HG02840 (cell line): Measurements from ENCODE around the gene ANKRD17.
A peak's percentile ranks its signal among the peaks of the same experiment; 100 is the strongest.
"Not testable (repeated sequence)": the region's sequence is repeated elsewhere in the genome, so short reads cannot be mapped to it uniquely, and the experiment has no call there.

Experiments
- ATAC-seq: cut with Tn5 transposase; IDR thresholded peaks from one replicate; pipeline ENCODE4 v1.9.1; 2021; ENCODE audit warnings: mild to moderate bottlenecking, moderate library complexity, moderate number of reproducible peaks; ENCODE audit not compliant: unreplicated experiment, low FRiP score

Gene ANKRD17

DNA sequence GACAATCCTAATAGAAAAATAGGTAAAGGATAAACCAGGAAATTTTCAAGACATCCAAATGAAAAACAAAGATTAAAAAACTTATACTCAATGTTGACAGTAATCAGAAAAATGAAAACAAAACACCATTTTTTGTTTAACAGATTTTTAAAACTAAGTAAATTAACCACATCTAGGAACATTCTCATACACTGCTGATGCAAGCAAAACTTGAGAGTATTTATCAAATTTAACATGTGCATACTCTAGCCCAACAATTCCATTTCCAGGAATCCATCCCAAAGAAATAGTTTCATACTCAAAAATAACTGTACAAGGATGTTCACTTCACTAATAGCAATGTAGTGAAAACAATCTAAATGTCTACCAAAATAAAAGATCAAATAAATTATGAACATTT is 11.5 kb downstream of the ANKRD17 start:
- ATAC-seq, result no peak

GRCh38 chr4:73245955-73246354 is 12.6 kb downstream of the ANKRD17 start:
- ATAC-seq, result no peak

- no peak for ATAC-seq
Measured at GRCh38 chr4:73244945-73245601, 13.5 kb downstream of the ANKRD17 start.

- ATAC-seq, result no peak
Measured at GRCh38 chr4:73237044-73237443, 21.6 kb downstream of the ANKRD17 start.

GRCh38 chr4:73236151-73236550 is 22.4 kb downstream of the ANKRD17 start:
- no peak for ATAC-seq

DNA sequence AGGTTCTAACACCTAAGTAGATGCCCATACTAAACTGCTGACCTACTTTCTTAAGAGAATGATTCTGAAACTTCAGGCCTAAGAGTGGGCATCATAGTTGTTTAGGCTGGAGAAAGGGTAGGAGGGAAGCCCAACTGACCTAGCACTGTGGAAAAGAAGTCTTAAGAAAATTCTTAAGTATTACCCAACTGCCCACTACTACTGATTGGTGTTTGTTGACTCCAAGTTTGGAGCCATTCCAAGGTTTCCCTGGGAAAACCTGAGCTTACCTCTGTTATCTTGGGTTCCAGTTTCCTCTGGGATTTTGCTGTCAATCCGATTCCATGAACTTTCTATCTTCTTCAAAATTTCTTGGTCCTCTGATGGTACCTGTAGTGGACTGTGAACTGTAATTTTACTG is 23.9 kb downstream of the ANKRD17 start:
- no peak for ATAC-seq

DNA sequence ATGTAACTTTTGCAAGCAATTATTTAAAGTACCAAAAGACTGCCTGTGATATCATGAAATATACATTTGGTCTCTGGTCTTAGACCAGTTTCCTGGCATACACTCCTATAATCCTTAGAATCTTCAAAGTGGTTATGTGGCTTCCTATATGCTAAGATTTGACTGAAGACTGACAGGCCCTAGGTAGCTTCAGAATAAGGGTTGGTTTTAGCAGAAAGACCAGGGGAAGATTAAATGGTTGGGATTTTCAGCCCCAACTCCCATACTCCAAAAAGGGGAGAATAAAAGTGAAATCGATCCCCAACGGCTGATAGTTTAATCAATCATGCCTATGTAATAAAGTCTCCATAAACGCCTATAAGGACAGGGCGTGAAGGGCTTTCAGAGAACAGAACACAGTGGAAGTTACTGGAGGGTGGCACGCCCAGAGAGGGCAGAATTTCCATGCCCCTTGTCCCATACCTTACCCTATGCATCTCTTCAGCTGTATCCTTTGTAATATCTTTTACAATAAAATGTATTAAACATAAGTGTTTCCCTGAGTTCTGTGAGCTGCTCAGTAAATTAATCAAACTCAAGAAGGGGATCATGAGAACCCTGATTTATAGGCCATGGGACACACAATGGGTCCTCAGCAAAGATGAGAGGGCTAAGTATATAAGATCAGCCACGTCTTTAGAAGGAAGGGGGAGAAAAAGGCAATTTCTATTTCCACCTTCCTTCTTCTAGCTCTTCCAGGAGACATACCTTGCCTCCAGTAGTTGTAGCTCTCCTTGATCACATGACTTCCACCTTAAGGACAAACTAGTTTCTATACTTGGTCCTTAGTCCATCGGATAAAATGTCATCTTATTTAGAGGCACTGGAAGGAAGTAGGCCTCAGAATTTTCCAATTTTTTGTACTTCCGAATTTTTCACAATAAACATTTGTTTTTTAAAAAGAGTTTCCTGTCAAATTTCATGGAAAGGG is 26.8 kb downstream of the ANKRD17 start:
- ATAC-seq, result no peak

GRCh38 chr4:73230865-73231517 is 27.6 kb downstream of the ANKRD17 start:
- no peak for ATAC-seq

DNA sequence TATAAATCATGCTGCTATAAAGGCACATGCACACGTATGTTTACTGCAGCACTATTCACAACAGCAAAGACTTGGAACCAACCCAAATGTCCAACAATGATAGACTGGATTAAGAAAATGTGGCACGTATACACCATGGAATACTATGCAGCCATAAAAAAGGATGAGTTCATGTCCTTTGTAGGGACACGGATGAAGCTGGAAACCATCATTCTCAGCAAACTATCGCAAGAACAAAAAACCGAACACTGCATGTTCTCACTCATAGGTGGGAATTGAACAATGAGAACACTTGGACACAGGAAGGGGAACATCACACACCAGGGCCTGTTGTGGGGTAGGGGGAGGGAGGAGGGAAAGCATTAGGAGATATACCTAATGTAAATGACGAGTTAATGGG is 29.8 kb downstream of the ANKRD17 start:
- not testable (repeated sequence) for ATAC-seq

DNA sequence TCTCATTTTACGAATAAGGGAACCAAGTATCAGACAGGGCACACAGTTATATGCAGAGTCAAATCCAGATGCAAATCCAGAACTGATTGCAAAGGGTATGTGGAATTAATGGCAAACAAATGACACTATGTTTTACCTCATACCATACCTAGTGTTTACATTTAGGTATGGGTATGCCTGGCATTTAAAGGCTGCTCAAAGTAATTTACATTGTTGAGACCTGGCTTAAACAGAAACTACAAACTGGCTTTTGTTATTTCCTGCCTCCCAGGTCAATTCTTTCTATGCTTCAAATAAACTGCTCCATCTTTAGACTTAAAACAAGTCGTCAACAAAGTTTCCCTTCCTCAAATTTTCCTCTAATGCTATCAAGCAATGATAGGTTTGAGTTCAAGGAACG is 33.7 kb downstream of the ANKRD17 start:
- ATAC-seq, result no peak

- no peak for ATAC-seq
Measured at GRCh38 chr4:73223258-73223650, 35.3 kb downstream of the ANKRD17 start.

GRCh38 chr4:73222466-73223257 is 35.9 kb downstream of the ANKRD17 start:
- ATAC-seq, result peak; percentile 97

DNA sequence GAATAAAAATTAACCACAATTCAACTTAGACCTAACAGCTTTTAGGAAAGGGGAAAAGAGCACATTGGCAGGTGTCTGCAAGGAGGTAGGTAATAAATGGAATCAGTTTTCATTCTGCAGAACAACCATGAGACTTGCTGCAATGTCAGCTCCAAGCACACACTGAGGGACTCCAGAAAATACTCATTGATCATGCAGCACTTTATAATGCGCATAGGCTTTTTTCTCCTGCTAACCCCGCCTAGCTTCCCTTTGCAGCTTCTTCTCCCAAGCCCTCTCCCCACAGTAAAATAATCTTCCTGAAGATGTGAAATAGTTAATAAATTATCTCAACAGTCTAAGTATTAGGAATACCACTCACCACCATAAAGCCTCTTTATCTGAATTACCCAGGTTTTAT is 36.9 kb downstream of the ANKRD17 start:
- no peak for ATAC-seq

- ATAC-seq, result no peak
Measured at GRCh38 chr4:73220815-73221214, 37.8 kb downstream of the ANKRD17 start.

- ATAC-seq, result no peak
Measured at GRCh38 chr4:73213916-73214653, 44.5 kb downstream of the ANKRD17 start.

GRCh38 chr4:73212982-73213730 is 45.4 kb downstream of the ANKRD17 start:
- no peak for ATAC-seq

DNA sequence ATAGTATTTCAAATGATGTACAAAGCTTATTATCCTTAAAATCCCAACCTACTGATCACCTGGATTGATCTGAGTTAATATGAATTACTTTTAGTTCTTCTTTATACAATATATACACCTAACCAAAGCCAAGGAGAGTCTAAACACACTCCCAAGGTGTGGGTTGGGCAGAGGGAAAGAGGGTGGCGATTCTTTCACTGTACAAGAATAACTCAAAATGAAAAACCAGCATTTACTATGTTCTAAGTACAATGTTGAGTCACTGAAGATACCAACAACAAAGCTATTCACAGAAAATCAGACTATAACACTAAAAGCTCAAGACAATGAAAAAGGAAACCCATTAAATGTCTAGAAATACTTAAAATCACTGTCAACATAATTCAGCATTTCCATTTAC is 46.6 kb downstream of the ANKRD17 start:
- no peak for ATAC-seq

GRCh38 chr4:73208376-73208775 is 50.2 kb downstream of the ANKRD17 start:
- ATAC-seq, result no peak

- no peak for ATAC-seq
Measured at GRCh38 chr4:73206236-73206635, 52.4 kb downstream of the ANKRD17 start.
